H9 (cell line): ENCODE measurements around the gene ZFYVE27. TPM values are rescaled to one million over a fixed set of nuclear protein-coding genes. Genes with fewer than 3 reads are reported as not detected.

Source experiments
- DNase-seq: peaks from one replicate; pipeline ENCODE4 v3.0.0-alpha.2; 2017
- H2AFZ ChIP-seq: one replicate; pipeline ENCODE4 v1.6.1; 2013; ENCODE audit warnings: mild to moderate bottlenecking, low read length, control low read depth, moderate library complexity
- H2AK5ac ChIP-seq: 2 replicates; pipeline ENCODE4 v1.6.1; 2013; ENCODE audit warnings: low read length, control low read depth, mixed read lengths; ENCODE audit not compliant: insufficient read length
- H2BK120ac ChIP-seq: one replicate; pipeline ENCODE4 v1.6.1; 2013; ENCODE audit warnings: low read depth, mild to moderate bottlenecking, low read length, control low read depth, inconsistent platforms; ENCODE audit not compliant: poor library complexity, severe bottlenecking
- H2BK12ac ChIP-seq: 2 replicates; pipeline ENCODE4 v1.6.1; 2013; ENCODE audit warnings: low read length, control low read depth, mixed read lengths, low read depth; ENCODE audit not compliant: insufficient read length
- H2BK15ac ChIP-seq: 2 replicates; pipeline ENCODE4 v1.6.1; 2013; ENCODE audit warnings: low read depth, low read length, control low read depth
- H2BK20ac ChIP-seq: one replicate; pipeline ENCODE4 v1.6.1; 2013; ENCODE audit warnings: low read depth, mild to moderate bottlenecking, low read length, control low read depth, inconsistent platforms; ENCODE audit not compliant: poor library complexity, severe bottlenecking
- H2BK5ac ChIP-seq: 2 replicates; pipeline ENCODE4 v1.6.1; 2013; ENCODE audit warnings: low read length, control low read depth, mixed read lengths; ENCODE audit not compliant: insufficient read length
- H3K14ac ChIP-seq: 2 replicates; pipeline ENCODE4 v1.6.1; 2013; ENCODE audit warnings: low read length, control low read depth; ENCODE audit not compliant: insufficient read depth
- H3K18ac ChIP-seq: 2 replicates; pipeline ENCODE4 v1.6.1; 2013; ENCODE audit warnings: low read depth, mild to moderate bottlenecking, mixed read lengths, low read length, control low read depth; ENCODE audit not compliant: insufficient read length
- H3K23ac ChIP-seq: 2 replicates; pipeline ENCODE4 v1.6.1; 2013; ENCODE audit warnings: low read length, control low read depth, mixed read lengths, low read depth; ENCODE audit not compliant: insufficient read length
- H3K23me2 ChIP-seq: 2 replicates; pipeline ENCODE4 v1.6.1; 2013; ENCODE audit warnings: low read depth, mild to moderate bottlenecking, mixed read lengths, low read length, control low read depth; ENCODE audit not compliant: insufficient read length, poor library complexity, severe bottlenecking
- H3K27ac ChIP-seq: 2 replicates; pipeline ENCODE4 v1.5.1; 2013; ENCODE audit warnings: low read length, control low read depth, mixed read lengths, low read depth; ENCODE audit not compliant: insufficient read length
- H3K27me3 ChIP-seq: 2 replicates; pipeline ENCODE4 v1.6.1; 2013; ENCODE audit warnings: low read length, control low read depth, inconsistent platforms; ENCODE audit not compliant: insufficient read depth
- H3K4ac ChIP-seq: 2 replicates; pipeline ENCODE4 v1.6.1; 2013; ENCODE audit warnings: low read depth, mild to moderate bottlenecking, control low read depth, inconsistent platforms, low read length, moderate library complexity
- H3K4me1 ChIP-seq: 2 replicates; pipeline ENCODE4 v1.6.1; 2013; ENCODE audit warnings: low read length, control low read depth, inconsistent platforms; ENCODE audit not compliant: insufficient read depth
- H3K4me2 ChIP-seq: 2 replicates; pipeline ENCODE4 v1.6.1; 2013; ENCODE audit warnings: low read length, control low read depth, mixed read lengths; ENCODE audit not compliant: insufficient read length, insufficient read depth
- H3K56ac ChIP-seq: 2 replicates; pipeline ENCODE4 v1.6.1; 2013; ENCODE audit warnings: low read depth, mild to moderate bottlenecking, mixed read lengths, low read length, control low read depth; ENCODE audit not compliant: insufficient read length
- H3K79me1 ChIP-seq: 2 replicates; pipeline ENCODE4 v1.6.1; 2013; ENCODE audit warnings: low read depth, mild to moderate bottlenecking, moderate library complexity, low read length, control low read depth, inconsistent platforms; ENCODE audit not compliant: insufficient read depth, poor library complexity, severe bottlenecking
- H3K79me2 ChIP-seq: 2 replicates; pipeline ENCODE4 v1.6.1; 2013; ENCODE audit warnings: low read length, control low read depth, inconsistent platforms; ENCODE audit not compliant: insufficient read depth
- H3K9ac ChIP-seq: 2 replicates; pipeline ENCODE4 v1.6.1; 2013; ENCODE audit warnings: low read length, control low read depth, mixed read lengths; ENCODE audit not compliant: insufficient read length; ENCODE audit errors: extremely low read depth
- H3K9me3 ChIP-seq: one replicate; pipeline ENCODE4 v1.6.1; 2013; ENCODE audit warnings: low read depth, low read length, inconsistent platforms; ENCODE audit not compliant: control insufficient read depth
- H3T11ph ChIP-seq: one replicate; pipeline ENCODE4 v1.6.1; 2013; ENCODE audit warnings: mild to moderate bottlenecking, low read length, control low read depth, inconsistent platforms
- H4K20me1 ChIP-seq: one replicate; pipeline ENCODE4 v1.6.1; 2013; ENCODE audit not compliant: control insufficient read depth, insufficient read length, insufficient read depth
- H4K5ac ChIP-seq: 2 replicates; pipeline ENCODE4 v1.6.1; 2013; ENCODE audit warnings: low read depth, mild to moderate bottlenecking, mixed read lengths, low read length, control low read depth; ENCODE audit not compliant: insufficient read length
- H4K8ac ChIP-seq: replicated peaks from 2 replicates; pipeline ENCODE4 v1.6.1; 2013; ENCODE audit warnings: low read length, control low read depth, mixed read lengths, low read depth; ENCODE audit not compliant: insufficient read length
- H4K91ac ChIP-seq: 2 replicates; pipeline ENCODE4 v1.6.1; 2013; ENCODE audit warnings: low read depth, mild to moderate bottlenecking, moderate library complexity, mixed read lengths, low read length, control low read depth; ENCODE audit not compliant: insufficient read length
- H3K27ac Mint-ChIP-seq, 3 experiments: 2 replicates in 2 of 3; 3 replicates in 1 of 3; pipeline ENCODE4 v1.8.0; 2020 to 2021; ENCODE audit warnings: mixed read lengths in 3 of 3, mild to moderate bottlenecking in 1 of 3, moderate library complexity in 1 of 3
- H3K27me3 Mint-ChIP-seq: 2 replicates; pipeline ENCODE4 v1.8.0; 2021; ENCODE audit warnings: low read depth, mild to moderate bottlenecking, moderate library complexity, mixed read lengths
- H3K36me3 Mint-ChIP-seq, 3 experiments: 2 replicates in 2 of 3; 3 replicates in 1 of 3; pipeline ENCODE4 v1.8.0; 2020 to 2021; ENCODE audit warnings: low read depth in 3 of 3, mixed read lengths in 3 of 3; ENCODE audit not compliant: insufficient read depth in 1 of 3
- H3K4me1 Mint-ChIP-seq, 2 experiments: 2 replicates each; pipeline ENCODE4 v1.8.0; 2020; ENCODE audit warnings: mixed read lengths in 2 of 2
- H3K4me3 Mint-ChIP-seq, 2 experiments: 2 replicates in 1 of 2; 3 replicates in 1 of 2; pipeline ENCODE4 v1.8.0; 2020 to 2021; ENCODE audit warnings: mild to moderate bottlenecking in 2 of 2, mixed read lengths in 2 of 2, moderate library complexity in 1 of 2
- H3K9me3 Mint-ChIP-seq, 2 experiments: 2 replicates in 1 of 2; 3 replicates in 1 of 2; pipeline ENCODE4 v1.8.0; 2020; ENCODE audit warnings: mild to moderate bottlenecking in 2 of 2, mixed read lengths in 2 of 2, moderate library complexity in 1 of 2
- WGBS: extraction: QIAGEN DNeasy Blood & Tissue Kit; methylation state at CpG from one replicate; pipeline ENCODE4 v1.1.7; 2013; ENCODE audit warnings: missing lambda C conversion rate, low lambda C conversion rate, mixed read lengths; ENCODE audit not compliant: insufficient read length; ENCODE audit errors: extremely low coverage; 5-methylcytosine and 5-hydroxymethylcytosine counted together
- total RNA-seq: library from RNA; stranded (reverse); gene quantifications from 2 replicates; pipeline ENCODE4 v1.2.1, GENCODE V29; 2021
- TF ChIP-seq, protein P1 (sequence below): fragments of 200-600 bp; sonication (generic); conservative IDR thresholded peaks from 3 replicates; pipeline ENCODE4 v1.8.0; 2021; ENCODE audit warnings: antibody characterized with exemption, mild to moderate bottlenecking

Gene ZFYVE27
- total RNA-seq, 1 experiment from 2014 or later, result 33.2 TPM

DNA sequence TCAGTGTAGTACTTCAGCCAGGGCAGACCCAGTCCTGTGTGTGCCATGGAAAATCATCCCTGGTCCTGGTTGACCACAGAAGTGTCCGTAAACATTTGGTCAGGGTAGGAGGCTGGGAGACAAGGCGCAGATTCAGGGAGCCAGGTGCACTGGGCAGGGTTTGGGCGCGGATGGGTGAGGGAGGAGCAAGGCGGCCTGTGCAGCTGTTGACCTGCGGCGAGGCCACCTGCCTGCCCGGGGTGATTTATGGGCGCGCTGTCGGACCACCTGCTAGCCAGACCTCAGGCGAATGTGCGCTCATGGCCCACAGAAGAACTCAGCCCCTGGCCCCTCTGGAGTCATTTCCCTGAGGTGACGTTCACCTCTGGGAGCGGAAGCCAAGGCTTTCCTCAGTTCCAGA, 28.3 kb downstream of the ZFYVE27 start:
- no peak overlapping the region for H3K27ac Mint-ChIP-seq

More for the DNA sequence above, 28.3 kb downstream of the ZFYVE27 start:
- WGBS, result no CpG with 5 or more reads among the region's 15 CpGs
- H3K79me2 ChIP-seq, result no peaks in the 10 kb centered on the region
- H3K4me2 ChIP-seq, result no peak overlapping the region
- H3K4me1 ChIP-seq, result no peaks in the 10 kb centered on the region
- H3K23ac ChIP-seq, result no peak overlapping the region
- H2AK5ac ChIP-seq, result no peak overlapping the region
- TF ChIP-seq, protein P1, sequence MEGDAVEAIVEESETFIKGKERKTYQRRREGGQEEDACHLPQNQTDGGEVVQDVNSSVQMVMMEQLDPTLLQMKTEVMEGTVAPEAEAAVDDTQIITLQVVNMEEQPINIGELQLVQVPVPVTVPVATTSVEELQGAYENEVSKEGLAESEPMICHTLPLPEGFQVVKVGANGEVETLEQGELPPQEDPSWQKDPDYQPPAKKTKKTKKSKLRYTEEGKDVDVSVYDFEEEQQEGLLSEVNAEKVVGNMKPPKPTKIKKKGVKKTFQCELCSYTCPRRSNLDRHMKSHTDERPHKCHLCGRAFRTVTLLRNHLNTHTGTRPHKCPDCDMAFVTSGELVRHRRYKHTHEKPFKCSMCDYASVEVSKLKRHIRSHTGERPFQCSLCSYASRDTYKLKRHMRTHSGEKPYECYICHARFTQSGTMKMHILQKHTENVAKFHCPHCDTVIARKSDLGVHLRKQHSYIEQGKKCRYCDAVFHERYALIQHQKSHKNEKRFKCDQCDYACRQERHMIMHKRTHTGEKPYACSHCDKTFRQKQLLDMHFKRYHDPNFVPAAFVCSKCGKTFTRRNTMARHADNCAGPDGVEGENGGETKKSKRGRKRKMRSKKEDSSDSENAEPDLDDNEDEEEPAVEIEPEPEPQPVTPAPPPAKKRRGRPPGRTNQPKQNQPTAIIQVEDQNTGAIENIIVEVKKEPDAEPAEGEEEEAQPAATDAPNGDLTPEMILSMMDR, result no peak
- H4K8ac ChIP-seq, result no peak overlapping the region
- H3K27me3 ChIP-seq, result peaks cover 1% of the 10 kb centered on the region; the same call in 1 of the 2 replicates
- H3K18ac ChIP-seq, result no peak overlapping the region
- Mint-ChIP-seq H3K4me1 (peaks cover 22 to 42% of the 10 kb centered on the region in 2 experiments), H3K36me3 (peaks cover 5 to 19% (median 9%) of the 10 kb centered on the region in 3 experiments), H3K9me3 (no peaks in the 10 kb centered on the region), H3K4me3 (no peak overlapping the region), H3K27me3 (peaks cover 29% of the 10 kb centered on the region)
- no peak overlapping the region for H3T11ph ChIP-seq
- H3K4ac ChIP-seq, result no peak overlapping the region
- DNase-seq, result no peak
- H3K14ac ChIP-seq, result peak overlapping the region; percentile 28; the same call in 1 of the 2 replicates
- no peaks in the 10 kb centered on the region for H3K9me3 ChIP-seq
- H3K56ac ChIP-seq, result no peak overlapping the region
- H2BK5ac ChIP-seq, result no peak overlapping the region
- no peaks in the 10 kb centered on the region for H3K23me2 ChIP-seq
- no peak overlapping the region for H2BK20ac ChIP-seq
- H2BK15ac ChIP-seq, result no peak overlapping the region
- no peak overlapping the region for H3K9ac ChIP-seq
- peaks cover 2% of the 10 kb centered on the region for H4K20me1 ChIP-seq
- H4K91ac ChIP-seq, result no peak overlapping the region
- H3K27ac ChIP-seq, result no peak overlapping the region
- H3K79me1 ChIP-seq, result no peaks in the 10 kb centered on the region
- H4K5ac ChIP-seq, result no peak overlapping the region
- H2BK120ac ChIP-seq, result no peak overlapping the region
- no peak overlapping the region for H2AFZ ChIP-seq
- H2BK12ac ChIP-seq, result no peak overlapping the region
